ENCODE results near the gene TNXB. TPM values are rescaled to one million over a fixed set of nuclear protein-coding genes. Genes with fewer than 3 reads are reported as not detected.
"Not testable (repeated sequence)": the region's sequence is repeated elsewhere in the genome, so short reads cannot be mapped to it uniquely, and the experiment has no call there.

TNXB gene
- total and polyA plus RNA-seq, 5 donors from 2014 or later = 0.15 to 11.2 (median 0.46) TPM; not detected in 2

- not testable (repeated sequence) for DNase-seq; H3K4me3 ChIP-seq (ENCODE audit: low read depth, low read length); H3K27me3 ChIP-seq (ENCODE audit: control insufficient read depth, insufficient read depth, low read length); ATAC-seq (ENCODE audit: low read depth in 2 of 2); H3K27ac ChIP-seq (ENCODE audit: insufficient read depth, low read length, poor library complexity, severe bottlenecking); H3K36me3 ChIP-seq (ENCODE audit: control insufficient read depth, insufficient read depth, low read length); H3K4me3 Mint-ChIP-seq; H3K9me3 ChIP-seq (ENCODE audit: control insufficient read depth in 2 of 2, low read length in 2 of 2); H3K27ac Mint-ChIP-seq; H3K4me1 Mint-ChIP-seq; H3K4me1 ChIP-seq (ENCODE audit: control insufficient read depth, insufficient read depth, low read length, poor library complexity, severe bottlenecking); H3K9me3 Mint-ChIP-seq; H3K36me3 Mint-ChIP-seq; H3K27me3 Mint-ChIP-seq
These were observed 101.1 kb downstream of the TNXB start for GRCh38 chr6:32008037-32008436.

DNA sequence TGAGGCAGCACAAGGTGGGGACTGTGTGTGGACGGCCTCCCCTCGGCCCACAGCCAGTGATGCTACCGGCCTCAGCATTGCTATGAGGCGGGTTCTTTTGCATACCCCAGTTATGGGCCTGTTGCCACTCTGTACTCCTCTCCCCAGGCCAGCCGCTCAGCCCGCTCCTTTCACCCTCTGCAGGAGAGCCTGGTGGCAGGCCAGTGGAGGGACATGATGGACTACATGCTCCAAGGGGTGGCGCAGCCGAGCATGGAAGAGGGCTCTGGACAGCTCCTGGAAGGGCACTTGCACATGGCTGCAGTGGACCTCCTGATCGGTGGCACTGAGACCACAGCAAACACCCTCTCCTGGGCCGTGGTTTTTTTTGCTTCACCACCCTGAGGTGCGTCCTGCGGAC is 102.1 kb downstream of the TNXB start:
- not testable (repeated sequence) for H3K36me3 Mint-ChIP-seq; H3K4me1 ChIP-seq (ENCODE audit: control insufficient read depth, insufficient read depth, low read length, poor library complexity, severe bottlenecking); H3K27ac Mint-ChIP-seq; H3K27me3 ChIP-seq (ENCODE audit: control insufficient read depth, insufficient read depth, low read length); DNase-seq; H3K27me3 Mint-ChIP-seq; H3K4me3 ChIP-seq (ENCODE audit: low read depth, low read length); H3K9me3 Mint-ChIP-seq; H3K36me3 ChIP-seq (ENCODE audit: control insufficient read depth, insufficient read depth, low read length); H3K4me3 Mint-ChIP-seq; H3K9me3 ChIP-seq (ENCODE audit: control insufficient read depth in 2 of 2, low read length in 2 of 2); H3K4me1 Mint-ChIP-seq; H3K27ac ChIP-seq (ENCODE audit: insufficient read depth, low read length, poor library complexity, severe bottlenecking); ATAC-seq (ENCODE audit: low read depth in 2 of 2)

DNA sequence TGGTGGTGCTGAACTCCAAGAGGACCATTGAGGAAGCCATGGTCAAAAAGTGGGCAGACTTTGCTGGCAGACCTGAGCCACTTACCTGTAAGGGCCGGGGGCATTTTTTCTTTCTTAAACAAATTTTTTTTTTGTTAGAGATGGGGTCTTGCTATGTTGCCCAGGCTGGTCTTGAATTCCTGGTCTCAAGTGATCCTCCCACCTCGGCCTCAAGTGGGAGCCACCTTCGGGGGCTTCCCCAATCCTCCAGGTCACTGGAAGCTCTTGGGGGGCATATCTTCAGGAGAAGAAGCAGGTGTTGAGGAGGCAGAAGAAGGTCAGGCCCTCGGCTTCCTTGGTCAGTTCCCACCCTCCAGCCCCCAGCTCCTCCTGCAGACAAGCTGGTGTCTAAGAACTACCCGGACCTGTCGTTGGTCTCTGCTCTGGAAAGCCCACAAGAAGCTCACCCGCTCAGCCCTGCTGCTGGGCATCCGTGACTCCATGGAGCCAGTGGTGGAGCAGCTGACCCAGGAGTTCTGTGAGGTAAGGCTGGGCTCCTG is 103.1 kb downstream of the TNXB start:
- H3K9me3 Mint-ChIP-seq; H3K4me3 ChIP-seq (ENCODE audit: low read depth, low read length); ATAC-seq (ENCODE audit: low read depth in 2 of 2); H3K27me3 ChIP-seq (ENCODE audit: control insufficient read depth, insufficient read depth, low read length); H3K27ac ChIP-seq (ENCODE audit: insufficient read depth, low read length, poor library complexity, severe bottlenecking); DNase-seq; H3K36me3 ChIP-seq (ENCODE audit: control insufficient read depth, insufficient read depth, low read length); H3K4me1 ChIP-seq (ENCODE audit: control insufficient read depth, insufficient read depth, low read length, poor library complexity, severe bottlenecking); H3K27ac Mint-ChIP-seq; H3K9me3 ChIP-seq (ENCODE audit: control insufficient read depth in 2 of 2, low read length in 2 of 2); H3K36me3 Mint-ChIP-seq; H3K4me3 Mint-ChIP-seq; H3K4me1 Mint-ChIP-seq; H3K27me3 Mint-ChIP-seq: not testable (repeated sequence)

DNA sequence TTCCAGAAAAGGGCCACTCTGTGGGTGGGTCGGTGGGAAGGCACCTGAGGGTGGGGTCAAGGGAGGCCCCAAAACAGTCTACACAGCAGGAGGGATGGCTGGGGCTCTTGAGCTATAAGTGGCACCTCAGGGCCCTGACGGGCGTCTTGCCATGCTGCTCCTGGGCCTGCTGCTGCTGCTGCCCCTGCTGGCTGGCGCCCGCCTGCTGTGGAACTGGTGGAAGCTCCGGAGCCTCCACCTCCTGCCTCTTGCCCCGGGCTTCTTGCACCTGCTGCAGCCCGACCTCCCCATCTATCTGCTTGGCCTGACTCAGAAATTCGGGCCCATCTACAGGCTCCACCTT is 103.6 kb downstream of the TNXB start:
- H3K4me1 ChIP-seq (ENCODE audit: control insufficient read depth, insufficient read depth, low read length, poor library complexity, severe bottlenecking); H3K9me3 Mint-ChIP-seq; H3K9me3 ChIP-seq (ENCODE audit: control insufficient read depth in 2 of 2, low read length in 2 of 2); H3K4me1 Mint-ChIP-seq; ATAC-seq (ENCODE audit: low read depth in 2 of 2); H3K36me3 Mint-ChIP-seq; H3K4me3 Mint-ChIP-seq; H3K36me3 ChIP-seq (ENCODE audit: control insufficient read depth, insufficient read depth, low read length); H3K27ac ChIP-seq (ENCODE audit: insufficient read depth, low read length, poor library complexity, severe bottlenecking); H3K4me3 ChIP-seq (ENCODE audit: low read depth, low read length); H3K27me3 Mint-ChIP-seq; H3K27me3 ChIP-seq (ENCODE audit: control insufficient read depth, insufficient read depth, low read length): not testable (repeated sequence)
- H3K27ac Mint-ChIP-seq = peak overlapping the region in 1 of 3 donors; percentile 71
- peak in 1 of 3 donors; percentile 1 for DNase-seq

DNA sequence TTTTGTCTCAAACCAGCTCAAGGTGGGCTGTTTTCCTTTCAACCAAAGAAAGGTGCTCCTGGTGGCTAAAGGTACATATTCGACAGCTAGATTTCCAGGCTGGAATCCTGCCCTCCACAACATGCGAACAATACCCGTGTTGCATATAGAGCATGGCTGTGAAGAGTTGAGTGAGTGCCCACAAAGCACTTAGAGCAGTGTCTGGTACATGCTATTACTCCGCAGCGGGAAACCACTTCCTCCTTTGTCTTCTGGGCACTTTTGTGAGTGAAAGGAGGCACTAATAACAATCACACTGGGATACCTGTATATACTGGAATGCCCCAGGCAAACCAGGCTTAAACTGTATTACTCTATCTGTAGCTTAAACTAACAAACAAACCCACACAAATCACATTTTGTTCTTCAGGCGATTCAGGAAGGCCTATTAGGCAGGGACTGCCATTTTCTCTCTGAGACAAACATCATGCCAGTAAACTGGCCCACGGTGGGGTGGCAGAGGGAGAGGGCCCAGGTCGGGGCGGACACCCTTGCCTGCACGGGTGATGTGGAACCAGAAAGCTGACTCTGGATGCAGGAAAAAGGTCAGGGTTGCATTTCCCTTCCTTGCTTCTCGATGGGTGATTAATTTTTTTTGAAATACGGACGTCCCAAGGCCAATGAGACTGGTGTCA is 104.1 kb downstream of the TNXB start:
- H3K27ac ChIP-seq (ENCODE audit: insufficient read depth, low read length, poor library complexity, severe bottlenecking); H3K27me3 Mint-ChIP-seq; H3K36me3 Mint-ChIP-seq; H3K4me1 Mint-ChIP-seq; H3K9me3 Mint-ChIP-seq; H3K4me3 ChIP-seq (ENCODE audit: low read depth, low read length); H3K9me3 ChIP-seq (ENCODE audit: control insufficient read depth in 2 of 2, low read length in 2 of 2); H3K36me3 ChIP-seq (ENCODE audit: control insufficient read depth, insufficient read depth, low read length); H3K4me1 ChIP-seq (ENCODE audit: control insufficient read depth, insufficient read depth, low read length, poor library complexity, severe bottlenecking); H3K27me3 ChIP-seq (ENCODE audit: control insufficient read depth, insufficient read depth, low read length): not testable (repeated sequence)
- peak; percentile 86 to 87 for ATAC-seq (ENCODE audit: low read depth in 2 of 2)
- peak overlapping the region in 2 of 3 donors; percentile 71 to 86 for H3K27ac Mint-ChIP-seq
- DNase-seq = peak in 1 of 3 donors; percentile 2
- peak overlapping the region in 1 of 4 donors; percentile 19 for H3K4me3 Mint-ChIP-seq

DNA sequence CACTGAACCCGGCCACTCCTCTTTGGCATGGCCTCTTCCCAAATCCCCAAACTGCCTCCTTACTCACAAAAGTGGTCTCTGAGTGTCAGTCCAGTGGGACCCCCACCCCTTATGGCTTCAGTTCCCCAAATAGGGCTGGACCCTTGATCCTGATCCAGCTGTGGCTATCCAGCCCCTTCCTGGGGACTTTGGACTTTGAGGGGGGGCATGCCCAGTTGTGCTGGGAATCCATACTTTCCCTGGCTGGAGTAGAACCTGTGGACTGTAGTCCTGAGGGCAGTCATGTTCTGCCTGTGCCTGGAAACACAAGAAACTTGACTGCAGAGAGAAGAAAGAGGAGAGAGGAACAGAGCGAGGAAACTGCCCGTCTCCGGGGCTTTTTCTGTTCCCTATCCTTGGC is 104.7 kb downstream of the TNXB start:
- not testable (repeated sequence) for ATAC-seq (ENCODE audit: low read depth in 2 of 2); H3K27me3 Mint-ChIP-seq; H3K4me1 ChIP-seq (ENCODE audit: control insufficient read depth, insufficient read depth, low read length, poor library complexity, severe bottlenecking); H3K27me3 ChIP-seq (ENCODE audit: control insufficient read depth, insufficient read depth, low read length); H3K9me3 ChIP-seq (ENCODE audit: control insufficient read depth in 2 of 2, low read length in 2 of 2); H3K36me3 ChIP-seq (ENCODE audit: control insufficient read depth, insufficient read depth, low read length); H3K27ac ChIP-seq (ENCODE audit: insufficient read depth, low read length, poor library complexity, severe bottlenecking); H3K4me3 ChIP-seq (ENCODE audit: low read depth, low read length); H3K36me3 Mint-ChIP-seq; DNase-seq; H3K4me3 Mint-ChIP-seq; H3K9me3 Mint-ChIP-seq; H3K4me1 Mint-ChIP-seq
- H3K27ac Mint-ChIP-seq = peak overlapping the region in 1 of 3 donors; percentile 71

DNA sequence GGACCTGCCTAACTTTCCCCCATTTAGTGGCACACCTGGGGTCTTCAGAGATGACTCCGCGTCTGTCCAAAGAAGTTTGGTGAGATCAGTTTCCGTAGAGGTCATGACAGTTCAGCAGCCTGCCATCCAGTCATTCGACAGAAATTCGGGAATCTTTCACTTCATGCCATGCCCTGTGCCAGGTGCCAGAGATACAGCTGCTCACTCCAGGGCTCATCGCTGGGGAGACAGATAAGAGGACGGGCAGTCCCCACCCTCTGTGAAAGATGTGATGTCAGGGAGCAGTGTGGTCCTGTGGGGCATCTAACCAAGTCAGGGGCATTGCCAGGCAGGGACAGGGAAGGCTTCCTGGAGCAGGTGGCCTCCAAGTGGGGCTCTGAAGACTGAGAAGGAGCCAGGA is 105.8 kb downstream of the TNXB start:
- not testable (repeated sequence) for H3K36me3 ChIP-seq (ENCODE audit: control insufficient read depth, insufficient read depth, low read length); H3K9me3 ChIP-seq (ENCODE audit: control insufficient read depth in 2 of 2, low read length in 2 of 2); H3K27ac Mint-ChIP-seq; H3K9me3 Mint-ChIP-seq; H3K27me3 Mint-ChIP-seq; H3K27me3 ChIP-seq (ENCODE audit: control insufficient read depth, insufficient read depth, low read length); H3K4me1 Mint-ChIP-seq; H3K36me3 Mint-ChIP-seq; H3K4me1 ChIP-seq (ENCODE audit: control insufficient read depth, insufficient read depth, low read length, poor library complexity, severe bottlenecking); ATAC-seq (ENCODE audit: low read depth in 2 of 2); H3K4me3 Mint-ChIP-seq; H3K4me3 ChIP-seq (ENCODE audit: low read depth, low read length); DNase-seq; H3K27ac ChIP-seq (ENCODE audit: insufficient read depth, low read length, poor library complexity, severe bottlenecking)

- not testable (repeated sequence) for DNase-seq; H3K4me1 Mint-ChIP-seq; ATAC-seq (ENCODE audit: low read depth in 2 of 2); H3K4me3 Mint-ChIP-seq; H3K27ac Mint-ChIP-seq; H3K36me3 Mint-ChIP-seq; H3K36me3 ChIP-seq (ENCODE audit: control insufficient read depth, insufficient read depth, low read length); H3K27me3 Mint-ChIP-seq; H3K27me3 ChIP-seq (ENCODE audit: control insufficient read depth, insufficient read depth, low read length); H3K9me3 Mint-ChIP-seq; H3K27ac ChIP-seq (ENCODE audit: insufficient read depth, low read length, poor library complexity, severe bottlenecking); H3K4me3 ChIP-seq (ENCODE audit: low read depth, low read length); H3K4me1 ChIP-seq (ENCODE audit: control insufficient read depth, insufficient read depth, low read length, poor library complexity, severe bottlenecking); H3K9me3 ChIP-seq (ENCODE audit: control insufficient read depth in 2 of 2, low read length in 2 of 2)
These were observed 106.4 kb downstream of the TNXB start for GRCh38 chr6:32002546-32003268.
